Heart left ventricle (tissue), 13 donors: ENCODE results near the gene FBXO42.

Source experiments
- POLR2A ChIP-seq, 2 donors: fragments of 450-650 bp; IDR thresholded peaks; one replicate each; pipeline ENCODE4 v1.6.1; 2017; ENCODE audit warnings: antibody characterized with exemption in 2 of 2, mild to moderate bottlenecking in 2 of 2, moderate library complexity in 2 of 2
- TF ChIP-seq, protein P1 (sequence below), 12 donors: fragments of 200-600 bp; sonication (generic) in 4 of 12; IDR thresholded peaks; one replicate each; pipeline versions ENCODE4 v1.5.0 to v1.8.0; 2018 to 2022; ENCODE audit warnings: antibody characterized with exemption in 12 of 12, mild to moderate bottlenecking in 5 of 12
- donor health status: ischemic (EF 13 %, LVEDD 7.1; RV severe dilation, severe dysfunction).
- donor health status: DM: no; HTN: yes; CAD: no.
- donor health status: DM: no; HTN: no; CAD: no.
- donor health status: ischemic (EF 25% LVEDD 6.9; RV normal size, moderate dysfunction).
- donor health status: ischemic (EF 25% LVEDD 5.7; RV mildly dilated, moderate dysfunction).
- donor health status: ischemic (EF 35%, LVEDD 5.7; RV mildly dilated, moderate dysfunction).
- donor health status: nonischemic (EF 11% LVEDD 7.7; RV severe dilation, severe dysfunction).
- donor health status: DM: yes; HTN: yes; CAD: no.
- donor health status: PGD.
- donor health status: ischemic (EF 29% LVEDD 5.4; RV normal size, mild dysfunction).
- donor health status: nonischemic (EF 23%, LVEDD 6.1; RV moderate dilation, normal function).

GRCh38 chr1:16324456-16324890 is 27.8 kb downstream of the FBXO42 start:
- TF ChIP-seq, protein P1, sequence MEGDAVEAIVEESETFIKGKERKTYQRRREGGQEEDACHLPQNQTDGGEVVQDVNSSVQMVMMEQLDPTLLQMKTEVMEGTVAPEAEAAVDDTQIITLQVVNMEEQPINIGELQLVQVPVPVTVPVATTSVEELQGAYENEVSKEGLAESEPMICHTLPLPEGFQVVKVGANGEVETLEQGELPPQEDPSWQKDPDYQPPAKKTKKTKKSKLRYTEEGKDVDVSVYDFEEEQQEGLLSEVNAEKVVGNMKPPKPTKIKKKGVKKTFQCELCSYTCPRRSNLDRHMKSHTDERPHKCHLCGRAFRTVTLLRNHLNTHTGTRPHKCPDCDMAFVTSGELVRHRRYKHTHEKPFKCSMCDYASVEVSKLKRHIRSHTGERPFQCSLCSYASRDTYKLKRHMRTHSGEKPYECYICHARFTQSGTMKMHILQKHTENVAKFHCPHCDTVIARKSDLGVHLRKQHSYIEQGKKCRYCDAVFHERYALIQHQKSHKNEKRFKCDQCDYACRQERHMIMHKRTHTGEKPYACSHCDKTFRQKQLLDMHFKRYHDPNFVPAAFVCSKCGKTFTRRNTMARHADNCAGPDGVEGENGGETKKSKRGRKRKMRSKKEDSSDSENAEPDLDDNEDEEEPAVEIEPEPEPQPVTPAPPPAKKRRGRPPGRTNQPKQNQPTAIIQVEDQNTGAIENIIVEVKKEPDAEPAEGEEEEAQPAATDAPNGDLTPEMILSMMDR (IDR thresholded peaks at IDR 0.05), result no peak
- no peak for TF ChIP-seq POLR2A (IDR thresholded peaks at IDR 0.05)
